D341Med (cell line): ENCODE results near the gene TTLL11.
A peak's percentile ranks its signal among the peaks of the same experiment; 100 is the strongest.

ENCODE experiments used
- DNase-seq: peaks from one replicate; pipeline ENCODE4 v3.0.0; 2012; ENCODE audit warnings: low spot score

The TTLL11 gene

DNA sequence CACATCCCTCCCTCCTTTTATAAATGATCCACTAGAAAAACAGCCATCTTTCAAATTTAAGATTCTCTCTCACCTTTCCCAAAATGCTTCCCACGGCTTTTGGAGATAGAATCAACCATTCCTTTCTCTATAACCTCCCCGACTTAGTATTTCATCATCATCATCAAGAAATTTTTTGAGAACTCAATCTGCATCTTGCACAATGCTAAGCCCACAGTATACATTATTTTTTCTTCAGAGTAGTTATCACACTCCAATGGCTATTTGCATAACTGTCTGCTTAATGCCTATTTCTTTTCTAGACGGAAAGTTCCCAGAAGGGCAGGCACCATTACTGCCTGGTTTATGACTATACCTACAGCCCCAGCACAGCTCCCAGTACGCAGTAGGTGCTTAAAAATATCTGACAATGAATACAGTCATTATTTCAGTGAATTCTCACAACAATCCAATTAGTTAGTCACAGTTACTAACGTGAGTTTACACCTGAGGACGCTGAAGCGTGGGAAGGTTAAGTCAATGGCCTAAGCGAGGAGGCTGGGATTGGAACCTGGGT, 212.7 kb downstream of the TTLL11 start:
- DNase-seq, result no peak

DNA sequence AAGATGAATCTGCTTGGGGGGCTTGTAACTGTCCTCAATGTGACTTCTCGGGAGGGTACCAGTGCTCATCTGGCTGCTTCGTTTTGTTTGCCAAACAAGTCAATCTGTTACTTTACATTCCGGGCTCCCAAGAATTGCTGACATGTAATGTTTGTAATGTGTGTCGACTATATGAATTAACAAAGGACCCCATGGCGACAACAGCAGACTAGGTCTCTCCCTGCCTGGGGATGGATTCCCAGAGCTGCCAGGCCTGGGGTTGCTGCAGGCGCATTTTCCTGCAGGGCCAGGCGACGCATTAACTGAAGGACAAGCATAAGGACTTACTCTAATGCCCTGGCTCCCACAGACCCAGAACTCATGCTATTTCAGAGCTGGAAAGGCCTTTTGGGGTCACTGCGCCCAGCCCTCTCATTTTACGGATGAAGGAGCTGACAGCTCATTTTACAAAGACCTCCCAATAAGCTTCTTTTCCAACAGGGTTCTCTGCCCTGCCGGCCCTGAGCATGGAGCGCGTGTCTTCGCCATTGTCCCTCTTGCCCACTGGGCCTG, 214.8 kb downstream of the TTLL11 start:
- DNase-seq, result no peak

DNA sequence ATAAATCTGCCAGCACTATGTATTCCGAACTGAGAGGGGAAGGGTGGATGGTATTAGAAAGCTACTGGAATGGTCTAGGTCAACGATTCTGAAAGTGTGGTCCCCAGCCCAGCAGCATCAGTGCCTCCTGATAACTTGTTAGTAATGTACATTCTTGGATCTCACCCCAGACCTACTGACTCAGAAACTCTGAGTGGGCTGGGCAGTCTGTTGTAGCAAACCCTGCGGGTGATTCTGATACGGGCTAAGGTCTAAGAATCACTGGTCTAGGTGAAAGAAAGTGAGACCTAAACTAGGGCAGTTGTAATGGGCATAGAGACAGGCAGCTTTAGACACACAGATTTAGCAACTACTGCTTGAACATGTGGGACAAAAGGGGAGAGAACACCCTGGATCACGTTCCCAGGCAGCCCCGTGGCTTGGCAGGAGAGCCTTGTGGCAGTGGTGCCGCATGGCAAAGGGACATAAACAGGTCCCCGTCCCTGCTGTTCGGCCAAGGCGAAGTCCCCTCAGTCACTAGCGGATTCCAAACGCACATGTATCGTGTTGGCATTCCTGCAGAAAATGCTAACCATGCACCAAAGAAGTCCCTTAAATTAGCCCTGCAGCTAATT, 216.3 kb downstream of the TTLL11 start:
- no peak for DNase-seq

DNA sequence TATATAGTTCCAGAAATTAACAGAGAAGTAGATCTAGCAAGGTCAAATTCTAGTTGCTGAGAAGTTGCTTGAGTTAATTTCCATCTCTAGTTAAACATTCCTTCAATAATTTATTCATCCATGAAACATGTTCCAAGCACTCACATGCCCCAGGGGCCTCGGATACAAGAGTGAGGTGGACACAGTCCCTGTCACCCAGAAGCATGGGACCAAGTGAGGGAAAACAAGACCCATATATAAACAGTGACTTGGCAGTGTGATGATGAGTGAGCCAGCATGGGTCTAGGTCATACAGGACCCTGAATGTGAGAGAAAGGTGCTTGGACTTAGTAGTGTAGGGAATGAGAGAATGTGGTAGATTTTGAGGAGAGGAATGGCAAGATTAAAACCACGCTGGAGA, 216.9 kb downstream of the TTLL11 start:
- no peak for DNase-seq

DNA sequence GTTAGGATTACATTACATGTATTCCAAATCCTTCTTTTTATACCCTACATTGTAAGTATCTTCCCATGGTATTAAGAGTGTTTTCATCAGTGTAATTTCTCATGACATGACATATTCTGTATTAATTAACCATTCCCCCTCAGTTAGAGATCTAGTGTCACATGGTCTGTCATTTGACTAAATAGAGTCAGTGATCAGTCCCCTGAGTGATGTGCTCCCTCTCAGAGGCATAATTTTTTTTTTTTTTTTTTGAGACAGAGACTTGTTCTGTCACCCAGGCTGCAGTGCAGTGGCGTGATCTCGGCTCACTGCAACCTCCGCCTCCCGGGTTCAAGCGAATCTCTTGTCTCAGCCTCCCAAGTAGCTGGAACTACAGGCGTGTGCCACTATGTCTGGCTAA, 218.6 kb downstream of the TTLL11 start:
- no peak for DNase-seq

DNA sequence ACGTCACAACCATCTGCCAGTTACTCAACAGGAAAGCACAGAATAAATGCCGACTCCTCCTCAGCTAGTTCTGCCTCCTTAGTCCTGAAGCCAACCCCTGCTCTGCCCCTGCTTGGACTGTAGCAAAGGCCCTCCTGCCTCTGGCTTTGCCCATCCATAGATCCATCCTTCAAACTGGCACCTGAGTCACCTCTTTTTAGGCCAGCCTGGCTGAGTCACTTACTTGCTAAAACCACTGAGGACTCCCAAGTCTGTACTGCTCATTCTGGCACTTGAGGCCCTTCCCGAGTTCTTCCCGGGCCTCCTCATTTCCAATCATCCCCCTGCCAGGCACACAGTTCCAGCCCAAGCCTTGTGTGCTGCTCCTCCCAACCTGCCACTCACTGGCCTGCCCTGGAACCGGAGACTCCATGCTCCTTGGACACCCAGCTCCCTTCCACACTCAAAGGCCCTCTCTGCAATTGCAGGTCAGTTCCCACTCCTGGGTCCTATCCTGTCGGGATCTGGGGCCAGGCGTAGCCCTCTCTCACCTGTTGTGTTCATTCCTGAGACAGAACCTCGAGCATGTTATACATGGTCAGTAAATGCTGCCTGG, 221.6 kb downstream of the TTLL11 start:
- no peak for DNase-seq

DNA sequence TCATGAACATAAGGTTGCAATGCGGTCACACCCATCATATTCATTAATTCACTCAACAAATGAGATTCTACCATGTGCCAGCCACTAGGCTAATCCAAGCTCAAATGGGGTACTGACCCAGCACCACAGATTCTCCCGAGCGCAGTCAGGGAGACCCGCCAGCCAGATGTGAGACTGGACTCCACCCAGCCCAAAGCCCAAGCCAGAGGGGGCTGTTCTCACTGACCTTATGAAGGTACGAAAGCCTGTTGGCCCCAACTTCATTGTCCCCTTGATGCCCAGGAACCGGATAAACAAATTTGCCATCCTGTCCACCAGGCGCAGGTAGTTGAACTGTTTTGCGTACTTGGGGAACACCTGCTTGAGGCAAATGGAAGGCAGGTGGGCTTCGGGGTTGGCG, 222.8 kb downstream of the TTLL11 start:
- no peak for DNase-seq

DNA sequence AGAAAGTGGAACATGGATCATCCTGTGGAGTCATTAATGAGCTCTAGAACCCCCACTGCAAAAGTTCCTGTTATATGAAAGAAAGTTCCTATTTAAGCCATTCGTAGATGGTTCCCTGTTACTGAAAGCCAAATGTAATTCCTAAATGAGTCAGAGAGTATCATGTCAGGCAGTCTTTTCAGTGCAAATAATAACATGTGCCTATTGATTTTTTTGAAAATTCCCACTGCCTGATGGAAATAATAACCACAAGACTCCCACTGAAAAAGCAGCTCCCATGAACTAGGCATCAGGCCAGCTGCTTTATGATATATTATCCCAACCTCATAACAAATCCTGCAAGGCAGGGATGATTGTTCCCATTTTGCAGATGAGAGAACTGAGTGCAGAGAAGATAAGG, 224.5 kb downstream of the TTLL11 start:
- no peak for DNase-seq

DNA sequence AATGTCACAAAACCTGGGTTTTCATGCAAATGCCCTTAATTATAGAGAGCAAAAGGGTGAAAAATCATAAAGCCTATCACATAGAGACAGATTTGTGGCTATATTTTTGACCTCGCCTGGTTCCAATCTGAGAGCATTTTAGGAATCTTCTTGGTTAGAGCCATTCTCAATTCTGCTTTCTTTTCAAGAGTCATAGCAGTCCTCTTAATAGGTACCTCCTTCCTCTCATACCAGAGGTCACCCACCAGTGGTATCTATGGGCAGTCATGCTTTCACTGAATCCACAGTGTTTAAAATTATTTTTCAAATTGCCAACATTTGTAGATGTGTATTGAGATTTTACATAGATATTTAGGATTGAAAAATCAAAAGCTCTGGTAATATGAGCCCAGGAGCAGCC, 226.2 kb downstream of the TTLL11 start:
- DNase-seq, result no peak

DNA sequence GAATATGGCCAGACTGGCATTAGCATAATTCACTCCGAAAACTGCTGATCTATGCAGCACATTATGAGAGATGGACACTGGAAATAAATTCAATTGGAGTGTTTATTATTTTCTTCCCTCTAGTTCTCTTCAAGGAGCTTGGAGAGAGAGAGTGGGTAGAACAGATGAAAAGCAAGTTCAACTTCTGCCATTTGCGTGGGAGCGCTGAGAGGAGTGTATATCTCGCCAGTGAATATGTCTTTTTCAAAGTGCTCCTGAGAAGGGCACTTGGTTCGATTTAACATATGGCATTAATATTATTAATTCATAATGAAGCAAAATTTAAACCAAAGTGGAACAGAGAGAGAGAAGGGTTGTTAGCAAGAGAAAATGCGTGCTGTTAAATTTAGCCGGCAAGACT, 227.2 kb downstream of the TTLL11 start:
- DNase-seq, result no peak

DNA sequence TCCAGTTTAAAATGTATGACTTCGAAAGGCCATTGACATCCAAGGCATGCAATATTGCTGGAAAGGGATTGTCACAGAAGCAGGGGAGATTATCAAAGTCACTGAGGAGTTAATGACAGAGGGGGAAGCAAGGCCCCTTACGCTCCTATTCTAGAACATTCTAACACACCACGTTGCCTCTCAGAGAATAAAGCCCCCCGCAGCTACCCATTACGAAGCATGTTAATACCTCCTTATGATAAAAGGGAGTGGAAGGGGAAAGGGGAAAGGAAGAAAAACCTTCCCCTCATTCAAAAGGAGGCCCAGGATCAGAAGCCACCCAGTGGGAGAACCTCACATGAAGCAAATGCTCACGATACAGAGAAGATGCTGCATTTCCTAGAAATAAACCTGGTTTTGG, 228.0 kb downstream of the TTLL11 start:
- DNase-seq, result no peak

DNA sequence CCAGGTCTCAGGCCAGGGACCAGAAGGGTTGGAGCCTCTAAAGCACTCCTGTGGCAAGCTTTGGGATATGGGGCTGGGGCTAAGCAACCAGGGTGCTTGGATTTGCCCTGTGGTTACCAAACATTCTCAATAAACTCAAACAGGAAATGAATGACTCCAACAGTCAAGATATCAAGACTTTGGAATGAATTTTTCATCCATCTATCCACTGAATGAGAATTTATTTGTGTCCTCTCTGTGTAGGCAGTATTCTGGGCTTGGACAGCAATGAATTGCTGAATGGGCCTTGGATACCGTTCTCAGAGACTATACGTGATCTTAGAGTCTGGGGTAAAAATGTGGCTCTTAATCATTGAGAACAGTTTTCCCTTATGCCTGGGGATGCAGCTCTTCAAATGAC, 229.2 kb downstream of the TTLL11 start:
- DNase-seq, result no peak

DNA sequence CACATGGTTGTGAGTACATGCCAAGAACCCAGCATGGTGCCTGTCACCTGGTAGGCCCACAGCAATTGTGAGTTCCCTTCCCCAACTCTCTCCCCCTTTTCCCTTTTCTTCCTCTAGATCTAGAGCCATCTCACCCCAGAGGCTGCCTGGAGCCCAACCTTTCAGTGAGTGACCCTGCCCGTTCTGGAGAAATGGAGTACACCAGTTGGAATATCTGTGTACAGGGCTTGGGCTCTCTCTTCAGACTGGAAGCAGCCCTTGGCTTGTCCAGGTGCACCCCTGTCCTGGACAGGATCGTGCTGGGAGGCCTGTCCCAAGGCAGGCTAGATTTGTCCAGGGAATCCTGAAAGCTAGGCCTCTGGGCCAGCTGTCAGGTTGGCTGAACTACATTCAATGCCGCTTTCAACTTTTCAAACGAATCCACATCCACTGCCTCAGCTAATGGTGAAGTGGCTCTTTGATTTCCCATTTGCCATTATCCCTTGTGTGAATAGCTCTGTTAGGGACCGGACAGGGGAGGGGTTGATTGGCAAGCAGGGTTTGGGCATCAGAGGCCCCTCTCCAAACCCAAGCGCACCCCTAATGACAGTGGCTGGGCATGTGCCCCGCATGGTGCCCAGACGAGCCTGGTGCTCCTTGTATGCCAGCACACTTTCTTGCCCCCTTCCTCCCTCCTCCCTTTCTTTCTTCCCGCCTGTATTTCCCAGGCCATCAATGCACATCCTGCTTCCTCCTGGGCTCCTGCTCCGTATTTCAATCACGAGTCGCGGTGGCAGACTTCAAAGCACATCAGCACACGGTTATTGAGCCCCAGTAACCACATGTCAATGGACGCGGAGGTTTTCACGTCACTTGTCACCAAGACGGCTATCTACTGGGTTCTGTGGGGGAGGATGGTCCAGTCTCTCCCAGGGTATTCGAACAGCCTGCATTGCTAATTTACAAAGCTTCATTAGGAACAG, 230.5 kb downstream of the TTLL11 start:
- no peak for DNase-seq

DNA sequence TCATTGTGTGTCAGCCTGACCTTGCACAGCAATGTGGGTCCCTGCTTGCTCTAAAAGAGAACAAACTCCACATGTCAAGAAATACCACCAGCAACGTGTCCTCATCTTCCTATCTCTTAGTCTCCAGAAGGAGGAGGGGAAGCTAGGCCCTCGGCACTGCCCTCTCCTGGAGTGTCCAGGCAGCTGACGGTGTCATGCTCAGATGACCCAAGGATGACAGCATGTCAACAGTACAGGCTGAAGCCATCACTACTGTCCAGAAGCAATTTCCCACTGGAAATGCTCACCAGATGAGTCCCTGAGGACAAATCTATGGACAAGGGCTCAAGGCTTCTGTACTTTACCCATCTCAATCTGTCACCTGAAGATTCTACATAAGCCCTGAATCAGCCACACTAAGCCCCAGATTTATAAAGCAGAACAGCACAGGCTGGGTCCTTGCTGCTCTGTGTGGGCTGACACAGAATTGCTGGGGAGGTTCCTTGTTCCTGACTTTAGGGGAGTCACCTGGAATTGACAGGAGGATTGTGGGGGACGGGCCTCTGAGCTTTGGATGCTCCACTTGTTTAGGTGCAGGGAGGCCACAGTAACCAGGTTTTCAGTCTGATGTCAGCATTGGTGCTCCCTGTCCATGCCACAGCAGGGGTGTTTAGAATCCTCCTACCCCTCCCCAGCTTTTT, 231.5 kb downstream of the TTLL11 start:
- peak; percentile 60 for DNase-seq

DNA sequence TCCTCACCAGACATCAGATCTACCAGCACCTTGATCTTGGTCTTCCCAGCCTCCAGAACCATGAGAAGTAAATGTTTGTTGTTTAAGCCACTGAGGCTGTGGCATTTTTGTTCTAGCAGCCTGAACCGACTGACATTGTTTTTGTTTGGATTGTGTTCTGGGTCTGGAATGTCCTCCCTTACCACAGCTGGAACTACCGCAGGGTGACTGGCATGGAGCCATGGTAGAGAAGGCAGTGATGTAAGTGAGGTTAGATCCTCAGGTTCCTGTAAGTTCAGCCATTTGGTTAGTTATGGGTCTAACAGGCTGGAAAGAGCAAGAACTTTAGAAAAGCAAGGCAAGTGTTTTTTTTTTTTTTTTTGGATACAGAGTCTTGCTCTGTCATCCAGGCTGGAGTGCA, 232.4 kb downstream of the TTLL11 start:
- no peak for DNase-seq

DNA sequence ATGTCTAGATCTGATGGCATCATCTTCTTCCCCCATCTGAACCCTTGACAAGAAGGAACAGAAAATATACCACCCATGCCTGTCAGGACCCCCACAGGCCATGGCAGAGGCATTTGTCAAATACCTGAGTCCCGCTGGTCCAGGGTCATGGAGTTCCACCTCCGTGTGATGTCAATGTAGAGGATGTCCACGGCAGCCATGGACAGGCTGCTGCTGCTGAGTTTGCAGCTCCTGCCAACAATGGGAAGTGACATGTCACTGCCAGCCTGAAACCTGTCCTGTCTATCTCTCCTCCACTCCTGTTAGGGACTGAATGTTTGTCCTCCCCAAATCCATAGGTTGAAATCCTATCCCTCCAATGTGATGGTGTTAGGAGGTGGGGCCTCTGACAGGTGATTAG, 232.9 kb downstream of the TTLL11 start:
- DNase-seq, result no peak

DNA sequence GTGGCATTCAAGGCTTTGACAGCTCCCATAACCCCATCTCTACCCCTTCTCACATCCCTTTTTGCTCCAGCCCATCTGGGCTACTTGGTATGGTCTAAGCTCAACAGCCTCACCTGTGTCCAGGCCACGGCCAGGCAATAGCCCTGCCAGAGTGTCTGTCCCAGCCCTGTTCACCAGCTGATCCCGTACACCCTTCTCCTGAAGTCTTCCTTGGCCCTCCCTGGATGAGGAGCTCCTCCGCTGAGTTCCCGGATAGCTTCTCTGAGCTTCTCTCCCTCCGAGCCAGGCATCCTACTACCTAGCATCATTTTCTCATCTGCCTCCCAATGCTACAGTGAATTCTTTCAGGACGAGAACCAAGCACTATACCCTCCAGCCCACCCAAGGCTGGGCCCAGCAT, 233.5 kb downstream of the TTLL11 start:
- no peak for DNase-seq

DNA sequence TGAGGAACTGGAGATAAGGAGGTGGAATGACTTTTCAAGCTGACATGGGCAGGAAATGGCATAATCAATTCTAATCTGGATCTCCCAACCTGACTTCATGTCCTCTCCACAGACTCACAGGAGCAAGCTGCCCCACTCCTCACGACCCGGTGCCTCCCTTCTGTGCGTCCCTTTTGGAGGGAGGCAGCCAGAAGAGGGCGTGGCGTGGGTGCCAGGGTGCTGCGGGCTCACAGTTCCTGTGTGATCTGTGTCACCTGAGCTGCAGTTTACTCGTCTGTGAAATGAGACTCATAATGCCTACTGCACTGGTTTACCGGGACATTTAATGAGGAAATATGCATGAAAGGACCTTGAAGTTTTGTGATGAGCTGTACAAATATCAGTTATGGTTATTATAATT, 234.3 kb downstream of the TTLL11 start:
- no peak for DNase-seq

DNA sequence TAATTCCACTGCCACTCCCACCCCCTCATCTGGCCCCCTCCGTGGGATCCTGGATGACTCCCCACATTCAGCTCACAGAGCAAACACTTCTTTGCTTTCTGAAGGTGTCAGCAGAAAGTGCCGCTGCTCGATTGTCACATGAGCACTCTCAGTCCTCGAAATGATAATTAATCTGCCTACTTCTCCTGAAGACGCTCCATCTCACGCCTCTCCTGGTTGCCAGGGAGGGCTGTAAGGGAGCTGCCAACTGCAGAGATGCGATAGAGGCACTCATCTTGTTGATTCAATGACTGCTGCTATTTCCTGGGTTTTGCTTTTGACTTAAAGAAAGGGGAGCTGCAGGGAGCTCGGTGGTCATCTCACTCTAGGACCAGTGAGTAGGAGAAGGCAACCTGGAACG, 235.2 kb downstream of the TTLL11 start:
- no peak for DNase-seq

DNA sequence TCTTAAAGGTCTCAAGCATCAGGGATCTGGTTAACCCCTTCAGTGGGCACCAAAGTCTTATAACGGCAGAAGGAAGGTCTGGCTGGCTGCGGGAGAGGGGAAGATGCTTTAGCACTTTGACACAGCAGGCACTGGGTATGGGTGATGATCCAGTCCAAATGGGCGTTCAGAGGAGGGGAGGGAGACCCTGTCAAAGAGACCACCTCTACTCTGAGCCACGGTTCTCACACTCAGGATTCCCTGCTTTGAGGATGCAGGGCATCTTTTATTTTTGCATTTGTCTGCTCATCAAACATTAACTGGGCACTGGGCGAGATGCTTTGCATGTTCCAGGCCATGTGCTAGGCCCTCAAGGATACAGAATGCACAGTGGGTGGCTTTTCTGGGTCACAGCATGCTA, 237.6 kb downstream of the TTLL11 start:
- no peak for DNase-seq

DNA sequence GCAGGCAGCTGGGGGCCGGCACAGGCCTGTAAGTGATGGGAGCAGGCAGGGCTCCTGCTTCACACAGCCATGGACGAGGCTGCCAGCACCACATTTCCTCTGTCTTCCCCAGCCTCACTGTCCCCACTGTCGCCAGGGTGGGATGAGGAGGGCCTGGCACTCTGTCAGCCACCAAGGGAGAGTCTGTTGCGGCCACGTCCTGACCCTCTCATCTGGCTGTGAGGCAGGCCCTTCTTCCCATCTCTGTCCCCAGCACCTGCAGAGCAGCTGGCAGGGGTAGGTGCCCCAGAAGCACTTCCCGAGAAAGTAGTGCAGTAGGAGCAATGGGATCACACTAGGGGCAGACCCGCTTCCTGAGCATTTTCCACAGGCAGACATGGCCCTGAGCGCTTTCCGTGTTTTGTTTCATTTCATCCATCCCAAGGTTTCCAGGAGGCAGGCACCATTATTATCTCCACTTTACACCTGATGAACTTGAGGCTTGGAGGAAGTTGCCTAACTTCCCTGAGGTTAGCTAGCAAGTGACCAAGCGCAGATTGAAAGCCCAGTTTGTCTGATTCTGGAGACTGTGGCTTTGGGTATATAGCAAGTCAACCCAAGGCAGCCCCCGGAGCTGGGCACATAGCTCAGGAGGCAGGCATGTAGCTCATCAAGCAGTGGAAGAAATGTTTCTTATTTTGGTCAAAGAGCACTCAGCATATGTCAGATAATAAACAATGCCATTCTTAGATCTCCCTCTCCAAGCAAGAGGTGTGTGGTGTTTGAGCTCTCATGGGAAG, 239.3 kb downstream of the TTLL11 start:
- no peak for DNase-seq
